GM13976 (cell line): Measurements from ENCODE around the gene KIF26A.

Experiments used
- DNase-seq: peaks from one replicate; pipeline ENCODE4 v3.0.0; 2012; ENCODE audit warnings: low spot score
- CTCF ChIP-seq: IDR thresholded peaks from 2 replicates; pipeline ENCODE4 v1.5.1; 2012; ENCODE audit warnings: borderline replicate concordance, mild to moderate bottlenecking; ENCODE audit not compliant: insufficient read depth; ENCODE audit errors: extremely low read depth, missing control alignments, control extremely low read depth
- in situ Hi-C: fragments of 300-500 bp; cut with MboI; formaldehyde crosslinking; loops from one replicate; pipeline ENCODE4 v1.12.0; 2022; ENCODE audit warnings: low sequenced_read_pairs, mixed read lengths, inconsistent platforms; ENCODE audit not compliant: unreplicated experiment

KIF26A gene

GRCh38 chr14:104125011-104125410, 13.4 kb upstream of the KIF26A start:
- no peak for TF ChIP-seq CTCF
- DNase-seq: no peak
- in situ Hi-C loops: no loop called here

GRCh38 chr14:104126753-104127152, 11.6 kb upstream of the KIF26A start:
- TF ChIP-seq CTCF: no peak
- no peak for DNase-seq
- in situ Hi-C loops: no loop called here

- DNase-seq: no peak
- in situ Hi-C loops: no loop called here
- TF ChIP-seq CTCF: no peak
Observed at GRCh38 chr14:104128981-104129380, 9.4 kb upstream of the KIF26A start.

- TF ChIP-seq CTCF: no peak
- DNase-seq: no peak
- in situ Hi-C loops: no loop called here
Observed at GRCh38 chr14:104129556-104129955, 8.8 kb upstream of the KIF26A start.

GRCh38 chr14:104130974-104131651, 7.3 kb upstream of the KIF26A start:
- TF ChIP-seq CTCF: peak; percentile 42
- DNase-seq: peak; percentile 79
- in situ Hi-C loops: no loop called here

- in situ Hi-C loops: no loop called here
- no peak for TF ChIP-seq CTCF
Observed at GRCh38 chr14:104131968-104132732, 6.2 kb upstream of the KIF26A start.

More at GRCh38 chr14:104131968-104132732, 6.2 kb upstream of the KIF26A start:
- no peak for DNase-seq
